Dedifferentiated amniotic fluid mesenchymal stem cell (primary cell): ENCODE data around the gene SIRT1.
"Not testable (repeated sequence)": the region's sequence is repeated elsewhere in the genome, so short reads cannot be mapped to it uniquely, and the experiment has no call there.

Experiments used
- DNase-seq: peaks from one replicate; pipeline ENCODE4 v3.0.0-alpha.2; 2016; ENCODE audit errors: extremely low spot score

The SIRT1 gene

DNA sequence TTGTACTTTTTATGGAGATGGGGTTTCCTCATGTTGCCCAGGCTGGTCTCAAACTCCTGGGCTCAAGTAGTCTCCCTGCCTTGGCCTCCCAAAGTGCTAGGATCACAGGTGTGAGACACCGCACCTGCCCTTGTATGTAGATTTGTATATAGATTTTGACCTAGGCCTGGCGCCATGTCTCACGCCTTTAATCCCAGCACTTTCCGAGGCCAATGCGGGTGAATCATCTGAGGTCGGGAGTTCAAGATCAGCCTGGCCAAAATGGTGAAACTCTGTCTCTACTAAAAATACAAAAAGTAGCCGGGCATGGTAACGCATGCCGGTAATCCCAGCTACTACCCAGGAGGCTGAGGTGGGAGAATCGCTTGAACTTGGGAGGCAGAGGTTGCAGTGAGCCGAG is 7.0 kb upstream of the SIRT1 start:
- DNase-seq, result not testable (repeated sequence)

DNA sequence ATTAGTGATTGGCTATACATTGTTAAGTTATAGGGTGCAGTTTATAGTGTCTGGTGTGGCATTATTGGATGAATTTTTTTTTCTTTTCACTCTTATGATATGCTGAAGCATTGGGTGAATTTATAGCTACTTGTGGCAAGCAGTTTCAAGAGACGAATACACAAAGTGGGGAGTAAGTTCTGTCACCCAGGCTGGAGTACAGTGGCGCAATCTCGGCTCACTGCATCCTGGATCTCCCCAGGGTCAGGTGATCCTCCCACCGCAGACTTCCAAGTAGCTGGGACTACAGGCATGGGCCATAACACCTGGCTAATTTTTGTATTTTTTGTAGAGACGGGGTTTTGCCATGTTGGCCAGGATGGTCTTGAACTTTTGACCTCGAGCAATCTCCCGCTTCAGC is 6.3 kb upstream of the SIRT1 start:
- DNase-seq, result no peak

DNA sequence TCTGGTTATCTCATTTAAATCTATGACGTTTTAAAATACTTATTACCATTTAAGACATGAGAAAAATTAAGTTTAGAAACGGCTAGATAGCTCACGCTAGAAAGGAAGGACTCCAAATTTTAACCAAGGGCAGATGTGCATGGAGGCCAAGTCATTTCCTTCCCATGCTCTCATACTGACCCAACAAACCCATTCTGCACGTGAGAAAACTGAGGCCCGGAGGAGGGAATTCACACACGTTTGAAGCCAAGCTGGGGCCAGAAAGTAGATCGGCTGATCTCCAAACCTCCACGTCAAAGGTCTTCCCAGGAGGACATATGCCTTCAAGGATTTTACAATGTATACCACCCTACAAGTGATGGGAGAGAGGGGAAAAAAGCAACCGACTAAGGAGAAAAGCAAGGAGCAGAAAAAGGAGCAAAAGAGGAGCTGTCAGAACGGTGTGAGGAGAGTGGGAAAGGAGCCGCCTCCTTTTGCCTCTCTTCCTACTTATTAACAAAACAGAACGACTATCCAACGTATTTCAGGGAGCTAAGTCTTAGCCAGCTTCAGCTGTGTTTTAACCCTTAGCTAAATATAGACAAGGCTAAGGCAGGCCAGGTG is 645 bp upstream of the SIRT1 start:
- no peak for DNase-seq

DNA sequence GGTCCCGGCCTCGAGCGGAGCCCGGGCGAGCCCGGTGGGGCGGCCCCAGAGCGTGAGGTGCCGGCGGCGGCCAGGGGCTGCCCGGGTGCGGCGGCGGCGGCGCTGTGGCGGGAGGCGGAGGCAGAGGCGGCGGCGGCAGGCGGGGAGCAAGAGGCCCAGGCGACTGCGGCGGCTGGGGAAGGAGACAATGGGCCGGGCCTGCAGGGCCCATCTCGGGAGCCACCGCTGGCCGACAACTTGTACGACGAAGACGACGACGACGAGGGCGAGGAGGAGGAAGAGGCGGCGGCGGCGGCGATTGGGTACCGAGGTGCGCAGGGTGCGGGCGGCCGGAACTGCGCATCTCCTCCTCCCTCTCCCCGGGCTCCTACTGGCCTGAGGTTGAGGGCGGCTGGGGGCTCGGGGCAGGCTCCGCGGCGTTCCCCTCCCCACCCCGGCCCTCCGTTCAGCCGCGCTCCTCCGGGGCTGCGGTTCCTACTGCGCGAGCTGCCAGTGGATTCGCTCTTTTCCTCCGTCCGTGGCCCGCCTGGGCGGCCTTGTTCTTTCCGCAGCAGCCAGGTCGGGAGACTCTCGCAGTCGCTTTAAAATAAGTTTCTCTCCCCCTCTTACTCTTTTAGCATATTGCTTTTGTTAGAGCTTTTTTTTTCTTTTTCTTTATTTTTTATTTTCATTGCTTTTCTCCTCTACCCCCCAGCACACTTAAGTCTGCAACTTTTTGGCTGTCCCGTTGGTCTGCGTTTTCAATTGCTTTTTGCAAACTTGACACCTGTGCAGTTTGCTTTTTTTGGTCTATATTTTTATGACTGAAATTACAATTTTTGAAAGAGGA is 600 bp downstream of the SIRT1 start:
- DNase-seq, result peak; percentile 55

DNA sequence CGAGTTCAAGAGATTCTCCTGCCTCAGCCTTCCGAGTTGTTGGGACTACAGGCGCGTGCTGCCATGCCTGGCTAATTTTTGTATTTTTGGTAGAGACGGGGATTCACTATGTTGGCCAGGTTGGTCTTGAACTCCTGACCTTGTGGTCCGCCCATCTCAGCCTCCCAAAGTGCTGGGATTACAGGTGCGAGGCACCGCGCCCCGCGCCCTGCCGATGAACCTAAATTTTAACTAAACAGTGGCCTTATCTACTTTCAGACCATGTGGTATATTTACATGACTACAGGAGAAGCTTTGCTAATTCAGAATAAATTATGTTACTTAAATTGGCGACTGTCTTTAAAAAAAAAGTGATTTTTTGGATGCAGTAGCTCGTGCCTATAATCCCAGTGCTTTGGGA is 9.2 kb downstream of the SIRT1 start:
- no peak for DNase-seq

DNA sequence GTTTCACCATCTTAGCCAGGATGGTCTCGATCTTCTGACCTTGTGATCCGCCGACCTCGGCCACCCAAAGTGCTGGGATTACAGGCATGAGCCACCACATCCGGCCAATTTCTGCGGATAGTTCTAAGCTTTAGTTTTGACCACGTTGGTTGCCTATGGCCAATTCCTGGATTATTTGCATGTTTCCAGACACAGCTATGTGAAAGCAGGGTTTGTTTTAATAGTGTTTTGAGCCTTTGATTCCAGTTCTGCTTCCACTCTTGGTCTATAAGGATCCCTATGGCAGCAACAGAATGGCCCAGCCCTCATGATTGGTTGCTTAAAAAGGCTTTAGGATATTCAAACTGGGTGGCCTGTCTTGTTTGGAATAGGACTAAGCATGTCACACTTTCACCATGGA is 19.1 kb downstream of the SIRT1 start:
- no peak for DNase-seq

DNA sequence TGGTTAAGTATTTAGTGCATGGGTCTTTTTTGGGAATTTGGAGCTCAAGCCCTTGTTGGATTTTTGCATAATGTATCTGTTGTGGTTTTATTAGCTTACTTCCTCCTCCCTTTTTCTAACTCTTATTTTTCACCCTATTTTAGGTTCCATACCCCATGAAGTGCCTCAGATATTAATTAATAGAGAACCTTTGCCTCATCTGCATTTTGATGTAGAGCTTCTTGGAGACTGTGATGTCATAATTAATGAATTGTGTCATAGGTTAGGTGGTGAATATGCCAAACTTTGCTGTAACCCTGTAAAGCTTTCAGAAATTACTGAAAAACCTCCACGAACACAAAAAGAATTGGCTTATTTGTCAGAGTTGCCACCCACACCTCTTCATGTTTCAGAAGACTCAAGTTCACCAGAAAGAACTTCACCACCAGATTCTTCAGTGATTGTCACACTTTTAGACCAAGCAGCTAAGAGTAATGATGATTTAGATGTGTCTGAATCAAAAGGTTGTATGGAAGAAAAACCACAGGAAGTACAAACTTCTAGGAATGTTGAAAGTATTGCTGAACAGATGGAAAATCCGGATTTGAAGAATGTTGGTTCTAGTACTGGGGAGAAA is 28.0 kb downstream of the SIRT1 start:
- no peak for DNase-seq

DNA sequence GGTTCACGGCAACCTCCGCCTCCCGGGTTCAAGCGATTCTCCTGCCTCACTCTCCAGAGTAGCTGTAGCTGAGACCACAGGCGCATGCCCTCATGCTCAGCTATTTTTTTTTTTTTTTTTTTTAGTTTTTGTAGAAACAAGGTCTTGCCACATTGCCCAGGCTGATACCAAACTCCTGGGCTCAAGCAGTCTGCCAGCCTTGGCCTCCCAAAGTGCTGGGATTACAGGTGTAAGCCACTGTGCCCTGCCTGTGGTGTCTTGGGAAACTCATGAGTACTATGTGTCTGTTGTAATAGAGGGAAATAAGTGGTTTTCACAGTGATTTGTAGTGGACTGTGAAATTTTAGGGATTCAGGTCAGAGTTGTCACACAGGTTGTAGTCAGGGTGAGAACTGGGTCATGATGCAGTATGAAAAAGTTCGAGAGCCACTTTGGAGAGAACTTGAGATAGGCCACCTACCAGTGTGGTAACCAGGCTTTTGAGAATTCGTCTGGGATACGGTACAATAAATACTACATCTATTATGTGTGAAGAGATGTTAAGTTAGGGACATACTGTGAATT is 30.4 kb downstream of the SIRT1 start:
- no peak for DNase-seq

DNA sequence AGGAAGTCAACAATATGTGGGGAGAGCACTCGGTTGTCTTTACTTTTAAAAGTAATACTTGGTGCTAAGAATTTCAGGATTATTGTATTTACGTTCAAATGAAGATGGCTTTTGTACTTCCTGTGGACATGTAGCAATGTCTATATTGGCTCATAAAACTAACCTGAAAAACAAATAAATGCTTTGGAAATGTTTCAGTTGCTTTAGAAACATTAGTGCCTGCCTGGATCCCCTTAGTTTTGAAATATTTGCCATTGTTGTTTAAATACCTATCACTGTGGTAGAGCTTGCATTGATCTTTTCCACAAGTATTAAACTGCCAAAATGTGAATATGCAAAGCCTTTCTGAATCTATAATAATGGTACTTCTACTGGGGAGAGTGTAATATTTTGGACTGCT is 32.7 kb downstream of the SIRT1 start:
- no peak for DNase-seq

DNA sequence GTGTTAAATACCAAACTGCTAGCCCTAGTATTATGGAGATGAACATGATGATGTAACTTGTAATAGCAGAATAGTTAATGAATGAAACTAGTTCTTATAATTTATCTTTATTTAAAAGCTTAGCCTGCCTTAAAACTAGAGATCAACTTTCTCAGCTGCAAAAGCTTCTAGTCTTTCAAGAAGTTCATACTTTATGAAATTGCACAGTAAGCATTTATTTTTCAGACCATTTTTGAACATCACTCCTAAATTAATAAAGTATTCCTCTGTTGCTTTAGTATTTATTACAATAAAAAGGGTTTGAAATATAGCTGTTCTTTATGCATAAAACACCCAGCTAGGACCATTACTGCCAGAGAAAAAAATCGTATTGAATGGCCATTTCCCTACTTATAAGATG is 33.2 kb downstream of the SIRT1 start:
- DNase-seq, result no peak

DNA sequence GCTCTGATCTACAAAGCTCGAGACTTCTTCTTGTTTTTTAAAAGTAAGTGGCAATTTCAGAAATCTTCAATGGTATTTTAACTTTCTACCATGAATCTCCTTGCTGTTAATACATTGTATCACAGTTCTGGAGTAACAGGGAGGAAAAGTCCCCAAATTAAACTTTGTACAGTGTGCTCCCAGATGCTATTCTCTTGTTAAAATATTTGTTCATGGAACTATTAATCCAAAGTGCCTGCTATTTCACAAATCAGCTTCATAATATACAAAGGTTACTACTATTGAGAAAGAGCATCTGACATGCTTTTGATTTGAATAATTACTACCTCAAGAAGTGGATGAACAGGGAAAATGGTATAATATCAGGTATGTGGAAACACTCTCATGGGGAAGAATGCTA is 36.6 kb downstream of the SIRT1 start:
- DNase-seq, result no peak

DNA sequence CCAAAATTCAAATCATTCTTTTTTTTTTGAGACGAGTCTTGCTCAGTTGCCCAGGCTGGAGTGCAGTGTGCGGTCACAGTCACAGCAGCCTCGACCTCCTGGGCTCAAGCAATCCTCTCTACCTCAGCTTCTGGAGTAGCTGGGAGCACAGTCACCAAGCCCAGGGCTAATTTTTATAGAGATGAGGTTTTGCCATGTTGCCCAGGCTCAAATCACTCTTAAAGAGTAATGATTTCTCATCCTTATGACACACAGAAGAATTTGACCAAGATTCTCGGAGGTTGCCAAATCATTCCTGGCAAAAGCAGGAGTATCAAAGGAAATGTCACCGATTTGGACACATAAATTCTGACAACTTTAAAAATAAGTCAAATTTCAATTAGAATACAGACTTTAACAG is 39.1 kb downstream of the SIRT1 start:
- no peak for DNase-seq

DNA sequence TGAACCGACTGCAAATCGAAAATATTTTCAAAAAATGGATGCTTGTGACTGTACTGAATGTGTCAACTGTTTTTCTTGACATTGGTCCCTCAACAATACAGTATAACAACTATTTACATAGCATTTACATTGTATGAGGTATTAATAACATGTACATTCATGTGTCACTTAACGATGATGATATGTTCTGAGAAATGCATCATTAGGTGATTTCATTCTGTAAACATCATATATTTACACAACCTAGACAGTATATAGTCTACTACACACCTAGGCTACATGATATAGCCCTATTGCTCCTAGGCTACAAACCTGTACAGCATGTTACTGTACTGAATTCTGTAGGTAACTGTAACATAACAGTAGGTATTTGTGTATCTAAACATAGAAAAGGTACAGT is 39.7 kb downstream of the SIRT1 start:
- DNase-seq, result no peak

DNA sequence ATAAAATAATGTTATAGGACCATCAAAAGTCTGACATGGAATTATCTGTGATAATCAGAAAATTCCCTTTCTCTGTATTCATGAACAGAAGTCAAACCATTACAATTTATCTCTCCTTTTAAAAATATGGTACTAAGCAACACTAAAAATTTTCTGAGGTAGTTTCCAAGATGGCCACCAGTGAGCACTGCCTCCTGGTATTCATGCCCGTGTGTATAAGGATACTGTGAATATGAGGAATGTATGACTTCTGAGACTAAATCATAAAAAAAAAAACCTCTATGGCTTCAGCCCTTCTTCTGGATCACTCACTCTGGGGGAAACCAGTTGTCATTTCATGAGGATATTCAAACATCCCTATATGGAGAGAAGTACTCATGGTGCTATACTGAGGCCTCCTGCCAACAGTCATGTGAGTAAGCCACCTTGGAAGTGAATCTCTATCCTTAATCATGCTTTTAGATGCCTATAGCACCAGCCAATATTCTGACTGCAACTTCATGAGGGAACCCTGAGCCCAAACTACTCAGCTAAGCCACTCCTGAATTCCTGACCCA is 41.1 kb downstream of the SIRT1 start:
- DNase-seq, result no peak

DNA sequence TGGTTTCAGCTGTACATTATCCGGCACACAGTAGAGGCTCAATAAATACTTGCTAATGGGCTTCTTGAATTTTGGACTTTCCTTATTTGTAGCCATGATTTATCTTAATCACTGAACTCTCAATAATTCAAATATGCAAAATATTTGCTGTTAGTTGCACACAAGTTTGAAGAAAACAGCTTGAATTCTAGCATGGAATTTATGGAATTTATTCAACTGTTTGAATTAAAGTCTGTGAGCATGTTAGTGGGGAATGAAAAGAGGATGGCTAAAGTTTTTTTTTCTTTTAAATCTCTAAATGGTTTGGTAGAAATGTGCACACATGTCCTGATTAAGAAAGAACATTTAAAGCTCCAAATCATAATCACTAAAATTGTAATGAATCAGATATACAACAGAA is 42.5 kb downstream of the SIRT1 start:
- no peak for DNase-seq

DNA sequence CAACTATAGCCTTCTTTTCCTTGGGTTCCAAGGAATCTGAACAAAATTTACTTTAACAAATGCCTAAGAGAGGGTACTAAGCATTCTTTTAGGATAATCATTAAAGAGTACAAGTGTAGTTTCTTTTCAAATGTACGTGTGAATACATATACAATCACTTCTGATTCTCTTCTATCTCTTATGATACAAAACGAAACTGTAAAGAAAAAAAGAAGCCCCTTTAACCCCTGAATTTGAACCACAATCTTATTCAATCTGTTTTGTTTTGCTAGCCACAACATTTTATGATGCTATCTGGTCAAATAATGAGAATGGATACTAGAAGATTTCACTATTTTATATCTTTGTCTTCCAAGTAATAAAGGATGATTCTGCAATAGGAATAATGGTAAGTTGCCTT is 48.7 kb downstream of the SIRT1 start:
- no peak for DNase-seq

DNA sequence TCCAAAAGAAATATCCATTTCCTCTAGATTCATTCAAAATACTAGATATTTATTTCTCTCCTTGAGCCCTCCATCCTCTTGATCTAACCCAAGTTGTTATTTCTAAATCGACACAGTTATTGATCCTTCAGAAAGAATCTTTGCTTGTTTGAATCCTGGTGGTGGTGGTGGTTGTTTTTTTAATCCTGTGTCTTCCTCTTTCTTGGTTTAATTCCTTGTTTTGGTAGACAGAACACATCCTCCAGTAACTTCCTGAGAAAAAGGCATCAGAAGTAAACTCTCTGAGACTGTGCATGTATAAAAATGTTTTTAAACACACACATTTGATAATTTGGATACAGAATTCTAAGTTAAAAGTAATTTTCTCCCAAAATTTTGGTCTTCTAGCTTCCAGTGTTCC is 49.9 kb downstream of the SIRT1 start:
- no peak for DNase-seq

DNA sequence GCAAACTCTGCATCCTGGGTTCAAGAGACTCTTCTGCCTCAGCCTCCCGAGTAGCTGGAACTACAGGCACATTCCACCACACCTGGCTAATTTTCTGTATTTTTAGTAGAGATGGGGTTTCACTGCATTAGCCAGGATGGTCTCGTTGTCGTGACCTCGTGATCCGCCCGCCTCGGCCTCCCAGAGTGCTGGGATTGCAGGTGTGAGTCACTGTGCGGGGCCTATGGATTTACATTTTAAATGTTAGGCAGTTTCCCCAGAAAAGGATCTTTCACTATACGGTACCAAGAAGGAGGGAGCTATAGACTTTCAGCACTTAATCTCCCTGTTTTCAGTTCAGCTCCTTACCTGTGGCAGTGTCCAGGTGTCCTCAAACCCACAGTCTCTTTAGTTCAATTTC is 50.8 kb downstream of the SIRT1 start:
- no peak for DNase-seq

DNA sequence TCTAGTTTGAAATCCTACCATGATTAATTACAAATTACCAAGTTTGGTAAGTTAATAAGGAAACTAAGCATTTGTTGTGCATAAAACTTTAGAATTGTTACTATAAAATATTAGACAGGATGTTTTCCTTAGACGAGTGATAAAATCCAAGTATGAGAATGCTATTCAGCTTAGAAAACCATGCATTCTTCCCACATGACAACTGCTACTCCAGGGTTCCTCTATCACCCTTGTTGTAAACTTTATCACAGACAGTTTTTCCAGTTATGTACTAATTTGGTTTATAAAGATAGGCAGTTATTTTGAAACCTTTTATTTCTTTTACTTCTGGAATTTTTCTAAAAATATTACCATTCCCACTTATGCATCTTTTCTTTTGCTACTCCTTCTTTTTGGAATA is 52.0 kb downstream of the SIRT1 start:
- DNase-seq, result peak; percentile 36

DNA sequence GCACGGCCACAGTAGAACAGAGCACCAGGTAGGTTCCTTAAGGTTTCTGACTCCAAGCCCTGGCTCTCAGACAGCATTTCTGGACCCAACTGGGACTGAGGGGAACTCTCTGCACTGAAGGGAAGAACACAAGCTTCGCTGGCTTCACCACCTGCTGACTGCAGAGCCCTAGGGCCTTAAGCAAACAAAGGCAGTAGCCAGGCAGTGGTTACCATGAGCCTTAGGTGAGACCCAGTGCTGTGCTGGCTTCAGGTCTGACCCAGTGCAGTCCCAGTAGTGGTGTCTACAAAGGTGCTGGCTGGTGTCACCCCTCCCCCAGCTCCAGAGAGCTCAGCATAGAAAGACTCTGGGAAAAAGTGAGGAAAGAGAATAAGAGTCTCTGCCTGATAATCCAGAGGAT is 59.5 kb downstream of the SIRT1 start:
- DNase-seq, result no peak

DNA sequence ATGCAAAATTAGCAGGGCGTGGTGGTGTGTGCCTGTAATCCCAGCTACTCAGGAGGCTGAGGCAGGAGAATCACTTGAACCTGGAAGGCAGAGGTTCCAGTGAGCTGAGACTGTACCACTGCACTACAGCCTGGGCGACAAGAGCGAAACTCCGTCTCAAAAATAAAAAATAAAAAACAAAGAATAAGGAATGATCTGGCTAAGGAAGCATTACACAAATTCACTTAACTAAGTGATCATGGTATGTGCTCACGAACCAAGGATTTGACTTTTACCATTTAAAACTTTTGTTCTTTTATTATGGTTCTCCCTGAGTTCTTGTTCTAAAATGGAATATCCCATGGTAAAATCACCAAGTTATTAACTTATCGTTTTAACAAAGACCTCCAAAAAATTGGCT is 71.2 kb downstream of the SIRT1 start:
- DNase-seq, result no peak

DNA sequence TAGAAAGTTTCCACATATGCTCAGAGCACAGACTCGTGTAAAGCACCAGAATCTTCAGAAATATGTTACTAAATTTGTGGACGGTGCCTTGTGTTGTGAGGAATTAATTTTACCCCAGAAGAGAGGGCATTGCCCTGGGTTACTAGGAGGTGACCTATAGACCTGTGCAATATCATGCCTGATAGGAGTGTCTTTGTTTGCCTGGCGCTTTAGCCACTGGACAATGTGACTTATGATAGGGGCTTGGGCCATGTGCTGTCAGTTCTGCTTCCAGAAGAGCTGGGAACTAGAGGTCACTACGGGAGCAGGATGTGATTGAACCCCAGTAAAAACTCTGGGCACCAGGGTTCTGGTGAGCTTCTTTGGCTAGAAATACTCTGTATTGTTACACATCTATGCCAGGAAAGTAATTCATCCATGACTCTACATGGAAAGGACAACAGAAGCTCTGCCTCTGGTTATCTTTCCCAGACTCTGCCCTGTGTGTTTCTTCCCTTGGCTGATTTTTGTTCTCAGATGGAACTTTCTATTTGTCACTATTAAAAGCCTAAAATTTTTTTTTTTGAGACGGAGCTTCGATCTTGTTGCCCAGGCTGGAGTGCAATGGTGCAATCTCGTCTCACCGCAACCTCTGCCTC is 75.5 kb downstream of the SIRT1 start:
- no peak for DNase-seq
